ENCODE results near the gene MAST2.
"Not testable (repeated sequence)": the region's sequence is repeated elsewhere in the genome, so short reads cannot be mapped to it uniquely, and the experiment has no call there.

Gene MAST2

GRCh38 chr1:45857755-45858492, 54.5 kb downstream of the MAST2 start:
- DNase-seq (ENCODE audit: low read depth in 3 of 3) = not testable (repeated sequence)

- no peak for DNase-seq (ENCODE audit: low read depth in 3 of 3)
Observed at GRCh38 chr1:45859221-45859620, 55.8 kb downstream of the MAST2 start.

GRCh38 chr1:45862008-45862407, 58.6 kb downstream of the MAST2 start:
- no peak for DNase-seq (ENCODE audit: low read depth in 3 of 3)

GRCh38 chr1:45863218-45863617, 59.8 kb downstream of the MAST2 start:
- no peak for DNase-seq (ENCODE audit: low read depth in 3 of 3)

GRCh38 chr1:45864167-45865106, 61.0 kb downstream of the MAST2 start:
- DNase-seq (ENCODE audit: low read depth in 3 of 3) = no peak

GRCh38 chr1:45867697-45868348, 64.4 kb downstream of the MAST2 start:
- no peak for DNase-seq (ENCODE audit: low read depth in 3 of 3)

- DNase-seq (ENCODE audit: low read depth in 3 of 3) = no peak
Observed at GRCh38 chr1:45868861-45869260, 65.4 kb downstream of the MAST2 start.

- no peak for DNase-seq (ENCODE audit: low read depth in 3 of 3)
Observed at GRCh38 chr1:45870500-45870899, 67.1 kb downstream of the MAST2 start.

- not testable (repeated sequence) for DNase-seq (ENCODE audit: low read depth in 3 of 3)
Observed at GRCh38 chr1:45872173-45872801, 68.9 kb downstream of the MAST2 start.

- DNase-seq (ENCODE audit: low read depth in 3 of 3) = no peak
Observed at GRCh38 chr1:45876000-45876617, 72.7 kb downstream of the MAST2 start.

- no peak for DNase-seq (ENCODE audit: low read depth in 3 of 3)
Observed at GRCh38 chr1:45877264-45877663, 73.9 kb downstream of the MAST2 start.

GRCh38 chr1:45879885-45880598, 76.6 kb downstream of the MAST2 start:
- no peak for DNase-seq (ENCODE audit: low read depth in 3 of 3)

GRCh38 chr1:45880930-45881329, 77.5 kb downstream of the MAST2 start:
- no peak for DNase-seq (ENCODE audit: low read depth in 3 of 3)

GRCh38 chr1:45883658-45884057, 80.2 kb downstream of the MAST2 start:
- DNase-seq (ENCODE audit: low read depth in 3 of 3) = no peak

- no peak for DNase-seq (ENCODE audit: low read depth in 3 of 3)
Observed at GRCh38 chr1:45884700-45885099, 81.3 kb downstream of the MAST2 start.

- DNase-seq (ENCODE audit: low read depth in 3 of 3) = no peak
Observed at GRCh38 chr1:45886229-45886628, 82.8 kb downstream of the MAST2 start.

- DNase-seq (ENCODE audit: low read depth in 3 of 3) = no peak
Observed at GRCh38 chr1:45887156-45887842, 83.9 kb downstream of the MAST2 start.

- DNase-seq (ENCODE audit: low read depth in 3 of 3) = no peak
Observed at GRCh38 chr1:45890078-45890477, 86.7 kb downstream of the MAST2 start.

- no peak for DNase-seq (ENCODE audit: low read depth in 3 of 3)
Observed at GRCh38 chr1:45891087-45891486, 87.7 kb downstream of the MAST2 start.
